IMR-90 (cell line): ENCODE data around the gene SLC9A9. TPM values are rescaled to one million over a fixed set of nuclear protein-coding genes. Genes with fewer than 3 reads are reported as not detected.

Source experiments
- ATAC-seq: fragments of 200-7000 bp; cut with Tn5 transposase; 2 replicates; pipeline ENCODE4 v1.9.1; 2020; ENCODE audit warnings: low read depth, mild to moderate bottlenecking, moderate library complexity
- BruUV-seq: library from RNA; stranded (reverse); fragments of 400-500 nt; replicated peaks from 2 replicates; lab custom pipeline; 2021; lab: Mats Ljungman, UMichigan
- CTCF ChIA-PET: fragments of 300-600 bp; formaldehyde crosslinking; extraction: SDS; loops from one replicate; lab custom pipeline; 2021; ENCODE audit warnings: antibody characterized with exemption; lab: Yijun Ruan, JAX
- POLR2A ChIA-PET: fragments of 300-600 bp; sonication (Branson Sonifier 250); formaldehyde crosslinking; loops from one replicate; lab custom pipeline; 2022; ENCODE audit warnings: antibody characterized with exemption; ENCODE audit not compliant: unreplicated experiment; lab: Charles Lee
- DNase-seq: peaks from one replicate; pipeline ENCODE4 v3.0.0; 2013
- H2AFZ ChIP-seq: replicated peaks from 2 replicates; pipeline ENCODE3; 2013; ENCODE audit warnings: low read length, mild to moderate bottlenecking; ENCODE audit not compliant: poor library complexity
- H2AK5ac ChIP-seq: 2 replicates; pipeline ENCODE4 v1.6.1; 2013; ENCODE audit warnings: low read depth, low read length, inconsistent platforms
- H2AK9ac ChIP-seq: replicated peaks from 2 replicates; pipeline ENCODE3; 2013; ENCODE audit warnings: mild to moderate bottlenecking, low read depth, low read length, moderate library complexity; ENCODE audit not compliant: poor library complexity
- H2BK120ac ChIP-seq: 2 replicates; pipeline ENCODE4 v1.6.1; 2013; ENCODE audit warnings: low read depth, low read length, inconsistent platforms
- H2BK15ac ChIP-seq: 3 replicates; pipeline ENCODE4 v1.6.1; 2013; ENCODE audit warnings: low read depth, low read length, inconsistent platforms
- H2BK20ac ChIP-seq: 2 replicates; pipeline ENCODE4 v1.6.1; 2013; ENCODE audit warnings: low read depth, mild to moderate bottlenecking, inconsistent platforms, low read length, moderate library complexity
- H2BK5ac ChIP-seq: 2 replicates; pipeline ENCODE4 v1.6.1; 2013; ENCODE audit warnings: mild to moderate bottlenecking, low read depth, low read length, inconsistent platforms; ENCODE audit not compliant: poor library complexity, severe bottlenecking
- H3K14ac ChIP-seq: replicated peaks from 2 replicates; pipeline ENCODE4 v1.6.1; 2013; ENCODE audit warnings: low read depth, low read length, inconsistent platforms
- H3K18ac ChIP-seq: 2 replicates; pipeline ENCODE4 v1.6.1; 2013; ENCODE audit warnings: low read depth, low read length, control low read depth
- H3K23ac ChIP-seq: 2 replicates; pipeline ENCODE4 v1.6.1; 2013; ENCODE audit warnings: low read depth, low read length, inconsistent platforms
- H3K27ac ChIP-seq: 2 replicates; pipeline ENCODE4 v1.5.1; 2013; ENCODE audit warnings: mild to moderate bottlenecking, control low read depth, low read length; ENCODE audit not compliant: insufficient read depth
- H3K27me3 ChIP-seq: 2 replicates; pipeline ENCODE4 v1.6.1; 2013; ENCODE audit warnings: low read length; ENCODE audit not compliant: control insufficient read depth, insufficient read depth
- H3K36me3 ChIP-seq: 2 replicates; pipeline ENCODE4 v1.6.1; 2013; ENCODE audit warnings: low read length, mixed read lengths; ENCODE audit not compliant: control insufficient read depth, insufficient read depth
- H3K4ac ChIP-seq: 2 replicates; pipeline ENCODE4 v1.6.1; 2013; ENCODE audit warnings: low read depth, low read length, inconsistent platforms
- H3K4me1 ChIP-seq: 2 replicates; pipeline ENCODE4 v1.6.1; 2013; ENCODE audit warnings: low read length, mixed read lengths; ENCODE audit not compliant: control insufficient read depth, insufficient read depth
- H3K4me2 ChIP-seq: 2 replicates; pipeline ENCODE4 v1.6.1; 2013; ENCODE audit warnings: low read depth, mild to moderate bottlenecking, control low read depth, low read length, moderate library complexity
- H3K4me3 ChIP-seq: 2 replicates; pipeline ENCODE4 v1.5.1; 2013; ENCODE audit warnings: low read depth, mild to moderate bottlenecking, control low read depth, low read length, moderate library complexity; ENCODE audit not compliant: insufficient read depth
- H3K56ac ChIP-seq: 2 replicates; pipeline ENCODE4 v1.6.1; 2013; ENCODE audit warnings: low read length, inconsistent platforms; ENCODE audit not compliant: insufficient read depth; ENCODE audit errors: extremely low read depth
- H3K79me1 ChIP-seq, 2 experiments: 2 replicates each; pipeline ENCODE4 v1.6.1; 2013; ENCODE audit warnings: low read length in 2 of 2, inconsistent platforms in 1 of 2, low read depth in 1 of 2
- H3K9ac ChIP-seq: 2 replicates; pipeline ENCODE4 v1.6.1; 2013; ENCODE audit warnings: low read depth, low read length, control low read depth
- H3K9me1 ChIP-seq: 2 replicates; pipeline ENCODE4 v1.6.1; 2013; ENCODE audit warnings: low read length, inconsistent platforms; ENCODE audit not compliant: insufficient read depth
- H3K9me3 ChIP-seq: 2 replicates; pipeline ENCODE4 v1.6.1; 2013; ENCODE audit warnings: low read length; ENCODE audit not compliant: control insufficient read depth, insufficient read depth
- H4K20me1 ChIP-seq: 2 replicates; pipeline ENCODE4 v1.6.1; 2013; ENCODE audit warnings: low read length, inconsistent platforms; ENCODE audit not compliant: insufficient read depth
- H4K5ac ChIP-seq: 2 replicates; pipeline ENCODE4 v1.6.1; 2013; ENCODE audit warnings: mild to moderate bottlenecking, low read depth, low read length, control low read depth
- H4K8ac ChIP-seq, 2 experiments: 2 replicates each; pipeline ENCODE4 v1.6.1; 2013; ENCODE audit warnings: low read depth in 2 of 2, low read length in 2 of 2, control low read depth in 1 of 2, inconsistent platforms in 1 of 2
- H4K91ac ChIP-seq: 2 replicates; pipeline ENCODE4 v1.6.1; 2013; ENCODE audit warnings: low read depth, low read length, inconsistent platforms; ENCODE audit not compliant: insufficient read depth
- BHLHE40 ChIP-seq: fragments of 150-350 bp; IDR thresholded peaks from 2 replicates; pipeline ENCODE4 v1.6.1; 2016; ENCODE audit warnings: mild to moderate bottlenecking, low read depth, low read length
- CEBPB ChIP-seq: IDR thresholded peaks from 2 replicates; pipeline ENCODE4 v1.6.1; 2012; ENCODE audit warnings: low read depth, low read length, improper control_type of control experiment
- CTCF ChIP-seq: conservative IDR thresholded peaks from 2 replicates; pipeline ENCODE4 v1.5.1; 2012; ENCODE audit warnings: mild to moderate bottlenecking, low read depth, low read length, improper control_type of control experiment
- MAZ ChIP-seq: IDR thresholded peaks from 2 replicates; pipeline ENCODE4 v1.6.1; 2012; ENCODE audit warnings: low read depth, mild to moderate bottlenecking, low read length, improper control_type of control experiment, moderate library complexity, borderline replicate concordance
- MXI1 ChIP-seq: IDR thresholded peaks from 2 replicates; pipeline ENCODE4 v1.6.1; 2012; ENCODE audit warnings: low read depth, mild to moderate bottlenecking, low read length, moderate library complexity, borderline replicate concordance
- NFE2L2 ChIP-seq: fragments of 150-350 bp; IDR thresholded peaks from 2 replicates; pipeline ENCODE4 v1.6.1; 2016; ENCODE audit warnings: low read depth, mild to moderate bottlenecking, low read length
- POLR2A ChIP-seq: IDR thresholded peaks from 2 replicates; pipeline ENCODE4 v1.6.1; 2012; ENCODE audit warnings: mild to moderate bottlenecking, low read depth, low read length
- RCOR1 ChIP-seq: IDR thresholded peaks from 2 replicates; pipeline ENCODE4 v1.6.1; 2012; ENCODE audit warnings: mild to moderate bottlenecking, low read length, improper control_type of control experiment; ENCODE audit not compliant: insufficient replicate concordance
- RFX5 ChIP-seq: IDR thresholded peaks from 2 replicates; pipeline ENCODE4 v1.8.0; 2012; ENCODE audit warnings: low read depth, mild to moderate bottlenecking, low read length, moderate library complexity
- SMC3 ChIP-seq: fragments of 150-350 bp; IDR thresholded peaks from 2 replicates; pipeline ENCODE4 v1.6.1; 2016; ENCODE audit warnings: low read depth, mild to moderate bottlenecking, antibody characterized with exemption, low read length, moderate library complexity
- USF2 ChIP-seq: fragments of 150-350 bp; IDR thresholded peaks from 2 replicates; pipeline ENCODE4 v1.6.1; 2017; ENCODE audit warnings: mild to moderate bottlenecking, antibody characterized with exemption, low read length, low read depth
- WGBS, 2 experiments: methylation state at CpG; one replicate each; pipeline versions ENCODE4 v1.1.5 to v1.1.7; 2013; ENCODE audit warnings: missing lambda C conversion rate in 2 of 2; ENCODE audit not compliant: insufficient read length in 1 of 2; ENCODE audit errors: extremely low coverage in 2 of 2; 5-methylcytosine and 5-hydroxymethylcytosine counted together
- dilution Hi-C: fragments of 300-500 bp; cut with HindIII; formaldehyde crosslinking; loops from one replicate; pipeline ENCODE4 v1.14.3; 2018; ENCODE audit warnings: low sequenced_read_pairs; ENCODE audit not compliant: unreplicated experiment
- in situ Hi-C: fragments of 300-500 bp; cut with MboI; formaldehyde crosslinking; loops from 3 replicates; pipeline ENCODE4 v1.14.3; 2019; ENCODE audit warnings: low sequenced_read_pairs, inconsistent platforms, mixed read lengths
- intact Hi-C: fragments of 100-400 bp; cut with micrococcal nuclease; formaldehyde crosslinking; loops from 2 replicates; pipeline ENCODE4 v1.10.0; 2022
- polyA plus RNA-seq, 3 experiments: library from polyadenylated mRNA; depleted of rRNA; stranded (reverse); fragments of >200 nt; gene quantifications; 2 replicates each; pipeline ENCODE4 v1.2.3, GENCODE V29; 2012; ENCODE audit warnings: low replicate concordance in 1 of 3
- total RNA-seq: library from RNA; depleted of rRNA; stranded (reverse); fragments of >200 nt; gene quantifications from 2 replicates; pipeline ENCODE4 v1.2.3, GENCODE V29; 2012
- TF ChIP-seq, protein P1 (sequence below): fragments of 150-350 bp; IDR thresholded peaks from 2 replicates; pipeline ENCODE4 v1.6.1; 2016; ENCODE audit warnings: low read depth, mild to moderate bottlenecking, low read length, moderate library complexity, borderline replicate concordance

Gene SLC9A9
- total and polyA plus RNA-seq, 2 of the 4 experiments (the other 2 are of a cell fraction), result 1.4 to 2.3 TPM

- H4K5ac ChIP-seq, result no peak overlapping the region
- H3K27me3 ChIP-seq, result no peaks in the 10 kb centered on the region
- in situ Hi-C loops, result no loop called here
- H2BK20ac ChIP-seq, result no peak overlapping the region
- H3K4ac ChIP-seq, result no peak overlapping the region
- H3K4me1 ChIP-seq, result no peaks in the 10 kb centered on the region
- DNase-seq, result no peak
- no peak overlapping the region for H2BK120ac ChIP-seq
- TF ChIP-seq BHLHE40 (no peak), CTCF (no peak), RCOR1 (no peak), POLR2A (no peak), MXI1 (no peak), SMC3 (no peak), NFE2L2 (no peak), RFX5 (no peak), USF2 (no peak), MAZ (no peak), CEBPB (no peak)
- TF ChIP-seq, protein P1, sequence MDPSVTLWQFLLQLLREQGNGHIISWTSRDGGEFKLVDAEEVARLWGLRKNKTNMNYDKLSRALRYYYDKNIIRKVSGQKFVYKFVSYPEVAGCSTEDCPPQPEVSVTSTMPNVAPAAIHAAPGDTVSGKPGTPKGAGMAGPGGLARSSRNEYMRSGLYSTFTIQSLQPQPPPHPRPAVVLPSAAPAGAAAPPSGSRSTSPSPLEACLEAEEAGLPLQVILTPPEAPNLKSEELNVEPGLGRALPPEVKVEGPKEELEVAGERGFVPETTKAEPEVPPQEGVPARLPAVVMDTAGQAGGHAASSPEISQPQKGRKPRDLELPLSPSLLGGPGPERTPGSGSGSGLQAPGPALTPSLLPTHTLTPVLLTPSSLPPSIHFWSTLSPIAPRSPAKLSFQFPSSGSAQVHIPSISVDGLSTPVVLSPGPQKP, result no peak
- H3K14ac ChIP-seq, result no peak overlapping the region
- no peak overlapping the region for H2AK5ac ChIP-seq
- no peak overlapping the region for H2BK5ac ChIP-seq
- H3K36me3 ChIP-seq, result no peaks in the 10 kb centered on the region
- dilution Hi-C loops, result no loop called here
- no peak overlapping the region for H3K4me3 ChIP-seq
- H2AFZ ChIP-seq, result no peak overlapping the region
- no peak overlapping the region for H3K27ac ChIP-seq
- H2AK9ac ChIP-seq, result no peak overlapping the region
- no peak overlapping the region for H3K9ac ChIP-seq
- H3K9me3 ChIP-seq, result no peaks in the 10 kb centered on the region
- H4K8ac ChIP-seq, result no peak overlapping the region
- H3K56ac ChIP-seq, result no peak overlapping the region
- intact Hi-C loops, result no loop called here
- no peak for ATAC-seq
- no peak overlapping the region for H2BK15ac ChIP-seq
- no peaks in the 10 kb centered on the region for H4K20me1 ChIP-seq
- no TSS peak for BruUV-seq
- no peaks in the 10 kb centered on the region for H3K79me1 ChIP-seq
- ChIA-PET CTCF (interaction anchor here (0.5 kb wide), 1 partner anchor 62 kb away, joined by 4 read pairs; no protein-coding TSS in a partner anchor), POLR2A (no interaction called here)
- H3K23ac ChIP-seq, result no peak overlapping the region
- H3K18ac ChIP-seq, result no peak overlapping the region
- no peaks in the 10 kb centered on the region for H3K9me1 ChIP-seq
- no CpG with 5 or more reads among the region's 2 CpGs for WGBS, 2 experiments
- no peak overlapping the region for H4K91ac ChIP-seq
- no peak overlapping the region for H3K4me2 ChIP-seq
These were observed 8.3 kb downstream of the SLC9A9 start for GRCh38 chr3:143839980-143840379.
